ENCODE results near the gene RCN1. TPM values are rescaled to one million over a fixed set of nuclear protein-coding genes. Genes with fewer than 3 reads are reported as not detected.

Gene RCN1
- total and polyA plus RNA-seq, 2 experiments from 2014 or later = 107 to 140 TPM

DNA sequence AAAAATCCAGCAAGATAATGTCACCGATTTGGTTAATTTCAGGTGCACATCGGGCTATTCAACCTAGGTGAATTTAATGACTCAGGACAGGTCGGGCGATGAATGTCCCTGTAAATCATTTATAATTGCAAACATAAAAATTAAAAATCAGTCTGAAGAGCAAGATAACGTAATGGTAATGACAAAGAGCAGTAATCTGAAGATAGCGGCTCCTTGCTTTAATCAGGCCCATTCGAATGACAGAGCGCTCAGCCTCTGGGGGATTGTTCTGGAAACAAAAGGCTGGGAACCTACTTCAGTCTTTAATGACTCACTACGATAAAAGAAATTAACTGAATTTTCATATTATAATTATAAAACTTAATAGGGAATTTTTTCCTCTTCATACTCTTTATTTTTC, 61.3 kb downstream of the RCN1 start (continued):
- TF ChIP-seq, protein P1, sequence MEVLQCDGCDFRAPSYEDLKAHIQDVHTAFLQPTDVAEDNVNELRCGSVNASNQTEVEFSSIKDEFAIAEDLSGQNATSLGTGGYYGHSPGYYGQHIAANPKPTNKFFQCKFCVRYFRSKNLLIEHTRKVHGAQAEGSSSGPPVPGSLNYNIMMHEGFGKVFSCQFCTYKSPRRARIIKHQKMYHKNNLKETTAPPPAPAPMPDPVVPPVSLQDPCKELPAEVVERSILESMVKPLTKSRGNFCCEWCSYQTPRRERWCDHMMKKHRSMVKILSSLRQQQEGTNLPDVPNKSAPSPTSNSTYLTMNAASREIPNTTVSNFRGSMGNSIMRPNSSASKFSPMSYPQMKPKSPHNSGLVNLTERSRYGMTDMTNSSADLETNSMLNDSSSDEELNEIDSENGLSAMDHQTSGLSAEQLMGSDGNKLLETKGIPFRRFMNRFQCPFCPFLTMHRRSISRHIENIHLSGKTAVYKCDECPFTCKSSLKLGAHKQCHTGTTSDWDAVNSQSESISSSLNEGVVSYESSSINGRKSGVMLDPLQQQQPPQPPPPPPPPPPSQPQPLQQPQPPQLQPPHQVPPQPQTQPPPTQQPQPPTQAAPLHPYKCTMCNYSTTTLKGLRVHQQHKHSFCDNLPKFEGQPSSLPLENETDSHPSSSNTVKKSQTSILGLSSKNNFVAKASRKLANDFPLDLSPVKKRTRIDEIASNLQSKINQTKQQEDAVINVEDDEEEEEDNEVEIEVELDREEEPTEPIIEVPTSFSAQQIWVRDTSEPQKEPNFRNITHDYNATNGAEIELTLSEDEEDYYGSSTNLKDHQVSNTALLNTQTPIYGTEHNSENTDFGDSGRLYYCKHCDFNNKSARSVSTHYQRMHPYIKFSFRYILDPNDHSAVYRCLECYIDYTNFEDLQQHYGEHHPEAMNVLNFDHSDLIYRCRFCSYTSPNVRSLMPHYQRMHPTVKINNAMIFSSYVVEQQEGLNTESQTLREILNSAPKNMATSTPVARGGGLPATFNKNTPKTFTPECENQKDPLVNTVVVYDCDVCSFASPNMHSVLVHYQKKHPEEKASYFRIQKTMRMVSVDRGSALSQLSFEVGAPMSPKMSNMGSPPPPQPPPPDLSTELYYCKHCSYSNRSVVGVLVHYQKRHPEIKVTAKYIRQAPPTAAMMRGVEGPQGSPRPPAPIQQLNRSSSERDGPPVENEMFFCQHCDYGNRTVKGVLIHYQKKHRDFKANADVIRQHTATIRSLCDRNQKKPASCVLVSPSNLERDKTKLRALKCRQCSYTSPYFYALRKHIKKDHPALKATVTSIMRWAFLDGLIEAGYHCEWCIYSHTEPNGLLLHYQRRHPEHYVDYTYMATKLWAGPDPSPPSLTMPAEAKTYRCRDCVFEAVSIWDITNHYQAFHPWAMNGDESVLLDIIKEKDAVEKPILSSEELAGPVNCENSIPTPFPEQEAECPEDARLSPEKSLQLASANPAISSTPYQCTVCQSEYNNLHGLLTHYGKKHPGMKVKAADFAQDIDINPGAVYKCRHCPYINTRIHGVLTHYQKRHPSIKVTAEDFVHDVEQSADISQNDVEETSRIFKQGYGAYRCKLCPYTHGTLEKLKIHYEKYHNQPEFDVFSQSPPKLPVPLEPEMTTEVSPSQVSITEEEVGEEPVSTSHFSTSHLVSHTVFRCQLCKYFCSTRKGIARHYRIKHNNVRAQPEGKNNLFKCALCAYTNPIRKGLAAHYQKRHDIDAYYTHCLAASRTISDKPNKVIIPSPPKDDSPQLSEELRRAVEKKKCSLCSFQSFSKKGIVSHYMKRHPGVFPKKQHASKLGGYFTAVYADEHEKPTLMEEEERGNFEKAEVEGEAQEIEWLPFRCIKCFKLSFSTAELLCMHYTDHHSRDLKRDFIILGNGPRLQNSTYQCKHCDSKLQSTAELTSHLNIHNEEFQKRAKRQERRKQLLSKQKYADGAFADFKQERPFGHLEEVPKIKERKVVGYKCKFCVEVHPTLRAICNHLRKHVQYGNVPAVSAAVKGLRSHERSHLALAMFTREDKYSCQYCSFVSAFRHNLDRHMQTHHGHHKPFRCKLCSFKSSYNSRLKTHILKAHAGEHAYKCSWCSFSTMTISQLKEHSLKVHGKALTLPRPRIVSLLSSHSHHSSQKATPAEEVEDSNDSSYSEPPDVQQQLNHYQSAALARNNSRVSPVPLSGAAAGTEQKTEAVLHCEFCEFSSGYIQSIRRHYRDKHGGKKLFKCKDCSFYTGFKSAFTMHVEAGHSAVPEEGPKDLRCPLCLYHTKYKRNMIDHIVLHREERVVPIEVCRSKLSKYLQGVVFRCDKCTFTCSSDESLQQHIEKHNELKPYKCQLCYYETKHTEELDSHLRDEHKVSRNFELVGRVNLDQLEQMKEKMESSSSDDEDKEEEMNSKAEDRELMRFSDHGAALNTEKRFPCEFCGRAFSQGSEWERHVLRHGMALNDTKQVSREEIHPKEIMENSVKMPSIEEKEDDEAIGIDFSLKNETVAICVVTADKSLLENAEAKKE (CRISPR knock-in tag; IDR thresholded peaks at IDR 0.05) = no peak
- TF ChIP-seq STAT1 (IDR thresholded peaks at IDR 0.05; ENCODE audit: unreplicated experiment) = no peak
- TF ChIP-seq, protein P2, sequence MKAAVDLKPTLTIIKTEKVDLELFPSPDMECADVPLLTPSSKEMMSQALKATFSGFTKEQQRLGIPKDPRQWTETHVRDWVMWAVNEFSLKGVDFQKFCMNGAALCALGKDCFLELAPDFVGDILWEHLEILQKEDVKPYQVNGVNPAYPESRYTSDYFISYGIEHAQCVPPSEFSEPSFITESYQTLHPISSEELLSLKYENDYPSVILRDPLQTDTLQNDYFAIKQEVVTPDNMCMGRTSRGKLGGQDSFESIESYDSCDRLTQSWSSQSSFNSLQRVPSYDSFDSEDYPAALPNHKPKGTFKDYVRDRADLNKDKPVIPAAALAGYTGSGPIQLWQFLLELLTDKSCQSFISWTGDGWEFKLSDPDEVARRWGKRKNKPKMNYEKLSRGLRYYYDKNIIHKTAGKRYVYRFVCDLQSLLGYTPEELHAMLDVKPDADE (IDR thresholded peaks at IDR 0.05) = no peak
- TF ChIP-seq CREB1 (CRISPR knock-in tag; IDR thresholded peaks at IDR 0.05; ENCODE audit: low read depth) = no peak
- TF ChIP-seq NANOG (IDR thresholded peaks at IDR 0.05; ENCODE audit: borderline replicate concordance) = no peak
- TF ChIP-seq JUNB (IDR thresholded peaks at IDR 0.05; ENCODE audit: unreplicated experiment) = no peak

DNA sequence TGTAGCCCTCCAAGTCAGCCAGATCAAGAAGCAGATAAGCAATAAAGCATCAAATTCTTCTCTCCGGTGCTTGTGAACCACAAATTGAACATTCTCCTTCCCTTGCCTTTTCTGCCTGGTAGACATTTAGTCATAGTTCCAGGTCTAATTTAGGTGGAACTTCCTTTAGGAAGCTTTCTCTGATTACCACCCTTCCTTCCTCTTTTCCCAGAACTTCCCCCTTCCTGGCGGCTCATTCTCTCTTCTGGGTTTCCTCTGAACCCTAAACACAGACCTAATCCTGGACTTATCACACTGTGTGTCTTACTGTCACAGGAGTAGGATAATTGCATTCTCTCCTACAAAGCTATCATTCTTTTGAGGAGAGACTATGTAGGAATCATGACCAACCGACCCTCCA, 61.9 kb downstream of the RCN1 start:
- H4K20me1 ChIP-seq (replicated peaks; ENCODE audit: insufficient read depth) = no peaks in the 10 kb centered on the region
- ATAC-seq (no peak), DNase-seq (ENCODE audit: low spot score) (no peak)
- Mint-ChIP-seq H3K36me3 (ENCODE audit: low read depth) (no peaks in the 10 kb centered on the region), H3K4me1 (peaks cover 3% of the 10 kb centered on the region; the same call in 1 of the 3 replicates), H3K9me3 (peaks cover 2% of the 10 kb centered on the region; the same call in 1 of the 3 replicates), H3K27me3 (ENCODE audit: insufficient read depth, low read depth, poor library complexity) (no peaks in the 10 kb centered on the region), H3K27ac (no peak overlapping the region), H3K4me3 (no peak overlapping the region)
- H3K36me3 ChIP-seq (ENCODE audit: insufficient read depth) = no peaks in the 10 kb centered on the region
- no peak overlapping the region for H2AFZ ChIP-seq
- H3K27me3 ChIP-seq (ENCODE audit: insufficient read depth) = no peaks in the 10 kb centered on the region
- H3K4me3 ChIP-seq = no peak overlapping the region
- H3K4me1 ChIP-seq (ENCODE audit: insufficient read depth) = no peaks in the 10 kb centered on the region
- H3K9me2 ChIP-seq (ENCODE audit: insufficient read depth) = no peaks in the 10 kb centered on the region; the same call in 1 of the 2 replicates
- H3K79me2 ChIP-seq (replicated peaks; ENCODE audit: insufficient read depth) = no peaks in the 10 kb centered on the region
- H3K27ac ChIP-seq (ENCODE audit: low read depth) = no peak overlapping the region
- H3F3A ChIP-seq (replicated peaks; ENCODE audit: low read depth) = no peaks in the 10 kb centered on the region
- H3K4me2 ChIP-seq = no peak overlapping the region
- no peak for TF ChIP-seq ZNF331 (CRISPR knock-in tag; IDR thresholded peaks at IDR 0.05; ENCODE audit: low read depth)
- TF ChIP-seq REST (IDR thresholded peaks at IDR 0.05; ENCODE audit: unreplicated experiment) = no peak
- no peak for TF ChIP-seq POLR2AphosphoS5 (IDR thresholded peaks at IDR 0.05; ENCODE audit: low read depth)
- TF ChIP-seq JUNB (IDR thresholded peaks at IDR 0.05; ENCODE audit: unreplicated experiment) = no peak
- no peak for TF ChIP-seq CTCF (conservative IDR thresholded peaks at IDR 0.05; ENCODE audit: low read depth in 2 of 2)
- no peak for TF ChIP-seq ZNF114 (CRISPR knock-in tag; IDR thresholded peaks at IDR 0.05)
- TF ChIP-seq CREB1 (CRISPR knock-in tag; IDR thresholded peaks at IDR 0.05; ENCODE audit: low read depth) = no peak
- no peak for TF ChIP-seq STAT1 (IDR thresholded peaks at IDR 0.05; ENCODE audit: unreplicated experiment)
- no peak for TF ChIP-seq EZH2 (IDR thresholded peaks at IDR 0.05; ENCODE audit: low read depth, unreplicated experiment)
